GM10266 (cell line): ENCODE data around the gene NKX1-2.

Experiments used
- DNase-seq: peaks from one replicate; pipeline ENCODE4 v3.0.0; 2012; ENCODE audit errors: extremely low spot score
- TF ChIP-seq, protein P1 (sequence below): IDR thresholded peaks from 2 replicates; pipeline ENCODE4 v1.5.1; 2012; ENCODE audit warnings: mild to moderate bottlenecking, low read depth; ENCODE audit not compliant: control insufficient read depth, insufficient read depth; ENCODE audit errors: missing control alignments

Gene NKX1-2

DNA sequence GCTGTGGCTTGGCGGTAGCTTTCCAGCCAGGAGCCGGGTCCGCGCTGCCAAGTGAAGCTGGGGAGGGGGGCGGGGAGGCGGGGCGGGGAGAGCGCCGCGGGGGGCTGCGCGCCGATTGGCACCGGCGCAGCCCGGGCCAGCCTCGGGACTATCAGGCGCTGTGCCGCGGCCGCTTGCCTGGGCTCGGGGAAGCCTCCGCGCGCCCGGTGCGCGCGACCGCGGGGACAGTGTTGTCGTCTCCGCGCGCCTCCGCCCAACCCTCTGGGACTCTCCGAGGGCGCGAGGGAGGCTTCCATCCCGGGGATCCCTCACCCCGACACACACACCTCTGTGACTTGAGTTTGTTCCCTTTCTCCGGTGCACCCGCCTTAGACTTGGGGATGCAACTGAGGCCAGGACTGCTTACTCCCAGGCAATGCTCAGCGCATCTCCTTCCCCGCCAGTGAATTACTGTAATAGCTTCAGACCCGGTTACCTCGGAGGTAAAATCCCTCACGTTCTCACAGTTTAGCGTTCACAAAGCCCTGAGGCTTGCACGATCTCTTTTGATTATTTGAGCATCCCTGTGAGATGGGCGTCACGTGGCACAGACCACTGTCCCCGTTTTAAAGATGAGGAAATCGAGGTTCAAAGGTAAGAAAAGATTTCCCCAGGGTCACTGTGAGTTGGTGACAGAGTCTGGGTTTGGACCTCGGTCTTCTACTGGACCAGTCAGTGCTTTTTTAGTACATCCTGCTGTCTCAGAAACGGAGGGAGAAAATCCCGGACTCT, at the start of gene NKX1-2:
Gene NKX1-2 (minus strand): TSS at position 24 of the 771 bp plus-strand sequence. CDS start 92 bp downstream, outside the sequence.
- peak; percentile 38 for DNase-seq

DNA sequence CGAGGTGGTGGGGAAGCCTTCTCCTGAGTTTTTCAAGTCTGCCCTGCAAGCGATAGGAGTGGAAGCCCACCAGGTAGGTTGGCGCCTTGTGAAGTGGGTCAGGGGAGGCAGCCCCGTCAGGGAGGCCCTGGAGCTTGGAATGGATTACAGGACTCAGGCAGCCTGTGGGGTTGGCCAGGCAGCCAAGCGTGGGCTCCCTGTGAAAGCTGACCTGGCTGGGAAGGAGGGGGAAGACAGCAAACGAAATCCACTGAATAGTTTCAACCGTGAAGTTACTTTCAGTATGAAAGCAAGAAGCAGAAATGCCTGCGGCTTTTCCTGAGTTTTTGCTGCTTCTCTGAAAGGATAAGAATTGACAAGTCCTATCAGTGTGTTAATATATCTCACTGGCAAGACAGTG, 48.2 kb upstream of the NKX1-2 start:
- TF ChIP-seq, protein P1, sequence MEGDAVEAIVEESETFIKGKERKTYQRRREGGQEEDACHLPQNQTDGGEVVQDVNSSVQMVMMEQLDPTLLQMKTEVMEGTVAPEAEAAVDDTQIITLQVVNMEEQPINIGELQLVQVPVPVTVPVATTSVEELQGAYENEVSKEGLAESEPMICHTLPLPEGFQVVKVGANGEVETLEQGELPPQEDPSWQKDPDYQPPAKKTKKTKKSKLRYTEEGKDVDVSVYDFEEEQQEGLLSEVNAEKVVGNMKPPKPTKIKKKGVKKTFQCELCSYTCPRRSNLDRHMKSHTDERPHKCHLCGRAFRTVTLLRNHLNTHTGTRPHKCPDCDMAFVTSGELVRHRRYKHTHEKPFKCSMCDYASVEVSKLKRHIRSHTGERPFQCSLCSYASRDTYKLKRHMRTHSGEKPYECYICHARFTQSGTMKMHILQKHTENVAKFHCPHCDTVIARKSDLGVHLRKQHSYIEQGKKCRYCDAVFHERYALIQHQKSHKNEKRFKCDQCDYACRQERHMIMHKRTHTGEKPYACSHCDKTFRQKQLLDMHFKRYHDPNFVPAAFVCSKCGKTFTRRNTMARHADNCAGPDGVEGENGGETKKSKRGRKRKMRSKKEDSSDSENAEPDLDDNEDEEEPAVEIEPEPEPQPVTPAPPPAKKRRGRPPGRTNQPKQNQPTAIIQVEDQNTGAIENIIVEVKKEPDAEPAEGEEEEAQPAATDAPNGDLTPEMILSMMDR: no peak
- DNase-seq: no peak

More for the DNA sequence above, at the start of gene NKX1-2:
- TF ChIP-seq, protein P1: no peak

DNA sequence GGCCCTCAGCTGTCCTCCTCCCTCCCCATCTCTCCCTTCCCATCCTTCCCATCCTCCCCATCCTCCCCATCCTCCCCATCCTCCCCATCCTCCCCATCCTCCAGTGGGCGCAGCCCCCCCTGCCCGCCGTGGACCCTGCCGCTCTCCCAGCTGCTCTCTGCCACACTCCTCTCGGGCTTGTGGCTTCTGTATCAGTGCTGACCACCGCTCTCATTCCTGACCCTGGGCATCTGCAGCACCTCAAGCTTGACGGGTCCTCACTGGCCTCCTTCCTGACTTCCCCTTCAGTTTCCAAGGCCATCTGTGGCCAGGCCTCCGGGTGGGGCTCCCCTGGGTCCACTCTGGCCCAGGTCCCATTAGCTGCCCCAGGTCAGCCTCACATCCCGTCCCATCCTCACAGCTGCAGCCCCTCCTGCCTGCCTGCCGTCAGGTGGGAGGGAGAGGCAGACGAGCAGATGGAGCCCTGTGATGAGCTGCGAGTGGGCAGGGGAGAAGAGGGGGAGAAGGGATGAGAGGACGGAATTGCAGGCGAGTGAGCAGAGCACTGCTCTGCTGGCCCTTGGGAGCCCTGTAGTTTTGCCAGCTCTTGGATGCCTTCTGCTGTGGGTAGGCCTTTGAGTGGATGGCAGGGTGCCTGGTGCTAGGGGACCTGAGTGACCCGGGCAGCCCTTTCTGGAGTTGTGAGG, 47.5 kb upstream of the NKX1-2 start:
- TF ChIP-seq, protein P1: no peak
- DNase-seq: no peak

DNA sequence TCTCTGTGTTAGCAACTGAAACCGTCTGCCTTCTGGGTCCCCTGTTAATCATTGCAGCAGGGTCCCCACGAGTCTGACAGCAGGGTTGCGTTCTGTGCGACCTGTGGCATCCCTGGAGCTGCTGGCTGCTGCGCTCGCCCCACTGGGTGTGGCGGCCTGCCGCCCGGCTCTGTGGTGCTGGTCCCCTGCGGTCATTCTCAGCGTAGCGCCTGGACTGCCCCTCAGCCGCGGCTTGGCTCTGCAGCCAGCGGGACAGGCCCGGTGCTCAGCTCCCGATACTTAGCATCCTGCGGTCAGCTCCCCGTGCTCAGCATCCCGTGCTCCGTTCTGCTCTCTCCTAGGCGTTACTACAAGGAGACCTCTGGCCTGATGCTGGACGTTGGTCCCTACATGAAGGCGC, 46.8 kb upstream of the NKX1-2 start:
- no peak for DNase-seq
- TF ChIP-seq, protein P1: no peak

DNA sequence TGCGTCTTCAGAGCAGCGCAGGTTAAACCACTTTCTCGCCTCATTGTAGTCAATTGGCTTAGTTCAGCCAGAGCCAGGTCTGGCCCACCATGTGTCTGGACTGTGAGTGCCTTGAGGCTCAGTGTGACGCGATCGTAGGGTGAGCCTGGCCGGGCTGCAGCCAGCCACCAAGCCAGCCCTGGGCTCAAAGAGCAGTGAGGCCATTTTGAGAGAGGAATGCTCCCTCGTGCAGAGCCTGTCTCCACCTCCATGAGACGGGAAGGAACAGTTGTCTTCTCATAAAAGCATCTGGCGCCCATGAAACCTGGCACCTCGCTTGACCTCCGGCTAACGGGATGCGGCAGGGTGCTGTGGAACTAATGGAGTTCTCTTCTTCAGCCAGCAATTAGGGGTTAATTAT, 46.3 kb upstream of the NKX1-2 start:
- no peak for DNase-seq
- TF ChIP-seq, protein P1: no peak

DNA sequence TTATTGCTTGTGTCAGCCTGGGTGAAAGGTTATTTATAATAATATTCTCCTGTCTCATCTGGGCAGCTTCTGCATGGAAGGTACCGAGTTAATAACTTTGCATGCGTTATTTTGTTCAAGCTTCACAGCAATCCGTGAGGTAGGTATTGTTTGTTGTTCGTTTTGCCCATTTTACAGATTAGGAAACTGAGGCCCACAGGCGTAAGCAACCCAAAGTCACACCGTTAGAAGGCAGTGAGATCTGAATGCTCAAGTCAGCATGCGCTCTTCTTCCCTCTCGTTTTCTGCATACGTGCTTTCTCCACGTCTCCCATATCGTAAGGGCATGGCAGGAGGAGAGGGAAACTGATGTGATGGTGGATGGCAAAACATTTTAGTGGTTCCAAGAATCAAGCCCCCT, 45.9 kb upstream of the NKX1-2 start:
- TF ChIP-seq, protein P1: no peak
- DNase-seq: no peak

DNA sequence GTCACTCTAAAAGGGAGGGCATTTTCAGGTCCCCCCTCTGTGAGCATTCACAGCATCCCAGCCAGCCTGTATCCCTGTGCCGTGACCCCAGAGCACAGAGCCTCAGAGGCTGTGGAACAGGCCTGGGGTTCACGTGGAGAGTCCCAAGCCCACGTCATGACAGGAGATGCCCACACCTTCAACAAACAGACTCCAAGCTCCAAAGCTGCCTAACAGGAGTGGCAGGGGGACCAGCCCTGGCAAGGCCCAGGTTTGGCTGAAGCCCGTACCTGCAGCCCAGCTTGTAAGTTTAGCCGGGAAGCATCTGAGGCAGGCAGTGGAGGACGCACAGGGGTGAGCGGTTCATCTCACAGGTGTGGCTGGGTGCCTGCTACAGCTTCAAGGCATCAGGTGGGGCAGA, 45.3 kb upstream of the NKX1-2 start:
- no peak for DNase-seq
- TF ChIP-seq, protein P1: no peak
